ENCODE results near the gene SLC49A4. TPM values are rescaled to one million over a fixed set of nuclear protein-coding genes. Genes with fewer than 3 reads are reported as not detected.

The SLC49A4 gene
- total RNA-seq, 1 donor from 2014 or later = 15.7 TPM

DNA sequence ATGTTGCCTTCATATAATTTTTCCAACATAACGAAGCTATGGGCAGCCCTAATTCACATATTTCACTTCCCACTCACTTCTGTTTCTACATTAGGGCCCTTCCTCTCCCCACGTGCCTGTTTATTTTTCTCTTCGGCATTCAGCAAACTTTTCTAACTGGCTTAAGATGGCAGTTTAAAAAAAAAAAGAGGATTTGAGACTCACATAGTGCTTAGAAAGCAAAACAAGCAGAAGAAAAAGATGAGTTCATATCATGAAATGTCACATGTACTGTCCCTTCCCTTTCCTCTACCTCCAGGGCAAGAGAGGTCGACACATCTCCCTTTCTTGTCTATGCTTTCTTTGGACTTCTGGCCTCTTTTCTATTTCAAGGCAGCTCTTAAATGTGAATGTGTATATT, 30.6 kb downstream of the SLC49A4 start:
- TF ChIP-seq, protein P1, sequence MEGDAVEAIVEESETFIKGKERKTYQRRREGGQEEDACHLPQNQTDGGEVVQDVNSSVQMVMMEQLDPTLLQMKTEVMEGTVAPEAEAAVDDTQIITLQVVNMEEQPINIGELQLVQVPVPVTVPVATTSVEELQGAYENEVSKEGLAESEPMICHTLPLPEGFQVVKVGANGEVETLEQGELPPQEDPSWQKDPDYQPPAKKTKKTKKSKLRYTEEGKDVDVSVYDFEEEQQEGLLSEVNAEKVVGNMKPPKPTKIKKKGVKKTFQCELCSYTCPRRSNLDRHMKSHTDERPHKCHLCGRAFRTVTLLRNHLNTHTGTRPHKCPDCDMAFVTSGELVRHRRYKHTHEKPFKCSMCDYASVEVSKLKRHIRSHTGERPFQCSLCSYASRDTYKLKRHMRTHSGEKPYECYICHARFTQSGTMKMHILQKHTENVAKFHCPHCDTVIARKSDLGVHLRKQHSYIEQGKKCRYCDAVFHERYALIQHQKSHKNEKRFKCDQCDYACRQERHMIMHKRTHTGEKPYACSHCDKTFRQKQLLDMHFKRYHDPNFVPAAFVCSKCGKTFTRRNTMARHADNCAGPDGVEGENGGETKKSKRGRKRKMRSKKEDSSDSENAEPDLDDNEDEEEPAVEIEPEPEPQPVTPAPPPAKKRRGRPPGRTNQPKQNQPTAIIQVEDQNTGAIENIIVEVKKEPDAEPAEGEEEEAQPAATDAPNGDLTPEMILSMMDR (IDR thresholded peaks at IDR 0.05) = no peak
- no peak for TF ChIP-seq POLR2AphosphoS5 (IDR thresholded peaks at IDR 0.05; ENCODE audit: insufficient read depth in 1 of 2, low read depth in 1 of 2)
- no peak for TF ChIP-seq POLR2A (IDR thresholded peaks at IDR 0.05)
- intact Hi-C loops (cut with DNase I) = no loop called here
- Histone ChIP-seq H3K4me1 (no peaks in the 10 kb centered on the region), H3K27ac (no peak overlapping the region), H3K4me3 (no peak overlapping the region), H3K9me3 (no peaks in the 10 kb centered on the region), H3K27me3 (no peaks in the 10 kb centered on the region), H3K36me3 (peaks cover 0 to 4% of the 10 kb centered on the region in 2 donors)
- no peak for DNase-seq (ENCODE audit: extremely low spot score in 2 of 2)

DNA sequence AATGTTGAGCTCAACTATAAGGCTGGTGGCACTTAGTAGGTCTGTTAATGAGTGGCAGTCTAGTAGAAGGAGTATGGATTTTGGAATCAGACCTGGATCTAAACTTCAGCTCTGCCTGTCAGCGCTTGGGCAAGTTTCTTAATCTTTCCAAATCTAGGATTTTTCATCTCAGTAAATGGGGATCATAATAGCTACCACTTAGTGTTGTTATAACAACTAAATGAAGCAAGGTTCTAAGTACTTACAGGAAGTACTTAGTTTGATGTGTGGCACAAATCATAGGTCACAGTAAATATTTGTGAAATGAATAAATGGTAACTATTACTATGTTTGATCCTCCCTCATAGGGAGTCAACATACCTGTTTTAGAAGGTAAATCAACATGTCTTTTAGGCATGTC, 31.4 kb downstream of the SLC49A4 start:
- TF ChIP-seq, protein P1 (IDR thresholded peaks at IDR 0.05) = no peak
- TF ChIP-seq POLR2AphosphoS5 (IDR thresholded peaks at IDR 0.05; ENCODE audit: insufficient read depth in 1 of 2, low read depth in 1 of 2) = no peak
- TF ChIP-seq POLR2A (IDR thresholded peaks at IDR 0.05) = no peak
- Histone ChIP-seq H3K36me3 (peaks cover 0 to 4% of the 10 kb centered on the region in 2 donors), H3K4me1 (no peaks in the 10 kb centered on the region), H3K27me3 (no peaks in the 10 kb centered on the region), H3K9me3 (no peaks in the 10 kb centered on the region), H3K4me3 (no peak overlapping the region), H3K27ac (no peak overlapping the region)
- intact Hi-C loops (cut with DNase I) = no loop called here
- no peak for DNase-seq (ENCODE audit: extremely low spot score in 2 of 2)

DNA sequence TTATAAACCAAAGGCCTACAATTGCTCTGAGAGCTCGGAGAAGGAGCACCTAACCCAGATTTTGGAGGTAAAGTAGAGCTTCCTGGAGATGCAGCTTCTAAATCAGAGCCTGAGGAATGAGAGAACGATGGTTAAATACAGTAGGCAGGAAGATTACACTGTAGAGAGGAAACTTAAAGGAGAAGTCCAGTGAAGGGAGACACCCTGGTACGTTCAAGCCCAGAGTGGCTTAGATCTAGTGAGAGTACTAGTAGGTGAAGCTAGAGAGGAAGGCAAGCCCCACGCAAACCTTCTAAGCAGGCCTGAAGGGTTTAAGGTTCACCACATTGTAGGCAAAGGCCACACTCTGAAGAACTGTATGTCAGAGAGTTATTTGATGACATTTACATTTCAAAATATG, 33.4 kb downstream of the SLC49A4 start:
- no peak for DNase-seq (ENCODE audit: extremely low spot score in 2 of 2)
- TF ChIP-seq POLR2A (IDR thresholded peaks at IDR 0.05) (no peak), POLR2AphosphoS5 (IDR thresholded peaks at IDR 0.05; ENCODE audit: insufficient read depth in 1 of 2, low read depth in 1 of 2) (no peak)
- TF ChIP-seq, protein P1 (IDR thresholded peaks at IDR 0.05) = no peak
- Histone ChIP-seq H3K27ac (no peak overlapping the region), H3K4me3 (no peak overlapping the region), H3K36me3 (peaks cover 0 to 10% of the 10 kb centered on the region in 2 donors), H3K4me1 (no peaks in the 10 kb centered on the region), H3K9me3 (no peaks in the 10 kb centered on the region), H3K27me3 (no peaks in the 10 kb centered on the region)
- intact Hi-C loops (cut with DNase I) = no loop called here

DNA sequence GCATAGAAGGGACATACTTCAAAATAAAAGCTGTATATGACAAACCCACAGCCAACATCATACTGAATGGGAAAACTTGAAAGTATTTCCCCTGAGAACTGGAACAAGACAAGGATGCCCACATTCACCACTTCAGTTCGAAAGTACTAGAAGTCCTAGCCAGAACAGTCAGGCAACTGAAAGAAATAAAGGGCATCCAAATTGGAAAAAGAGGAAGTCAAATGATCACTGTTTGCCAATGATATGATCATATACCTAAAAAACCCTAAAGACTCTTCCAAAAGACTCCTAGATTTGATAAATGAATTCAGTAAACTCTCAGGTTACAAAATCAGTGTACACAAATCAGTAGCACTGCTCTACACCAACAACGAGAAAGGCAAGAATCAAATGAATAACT, 40.7 kb downstream of the SLC49A4 start:
- peaks cover 0 to 13% of the 10 kb centered on the region in 2 donors for H3K36me3 ChIP-seq
- no peak overlapping the region for H3K27ac ChIP-seq
- no peaks in the 10 kb centered on the region for H3K27me3 ChIP-seq
- intact Hi-C loops (cut with DNase I) = no loop called here
- H3K4me1 ChIP-seq = no peaks in the 10 kb centered on the region
- no peak for DNase-seq (ENCODE audit: extremely low spot score in 2 of 2)
- no peak for TF ChIP-seq POLR2A (IDR thresholded peaks at IDR 0.05)
- TF ChIP-seq, protein P1 (IDR thresholded peaks at IDR 0.05) = no peak
- TF ChIP-seq POLR2AphosphoS5 (IDR thresholded peaks at IDR 0.05; ENCODE audit: insufficient read depth in 1 of 2, low read depth in 1 of 2) = no peak
- H3K9me3 ChIP-seq = no peaks in the 10 kb centered on the region
- no peak overlapping the region for H3K4me3 ChIP-seq

DNA sequence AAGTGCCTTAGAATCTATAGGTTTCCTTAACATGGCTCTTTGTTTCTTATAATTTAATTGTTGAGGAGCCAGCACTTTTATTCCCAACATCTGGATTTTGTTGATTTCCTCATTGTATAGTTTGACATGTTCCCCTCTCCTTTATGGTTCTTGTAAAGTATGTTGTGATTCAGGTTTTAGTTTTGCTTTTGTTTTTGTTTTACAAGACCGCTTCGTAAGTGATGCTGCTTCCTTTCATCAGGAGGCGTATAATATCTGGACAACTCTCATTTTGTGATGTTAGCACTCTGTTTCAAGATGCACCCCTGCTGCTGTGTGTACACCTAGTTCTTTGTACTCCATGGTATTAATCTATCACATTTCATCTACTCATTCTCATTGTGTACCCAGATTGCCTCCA, 48.7 kb downstream of the SLC49A4 start:
- no peak overlapping the region for H3K27ac ChIP-seq
- no peaks in the 10 kb centered on the region for H3K4me1 ChIP-seq
- peaks cover 0 to 5% of the 10 kb centered on the region in 2 donors for H3K36me3 ChIP-seq
- H3K27me3 ChIP-seq = no peaks in the 10 kb centered on the region
- no peak overlapping the region for H3K4me3 ChIP-seq
- intact Hi-C loops (cut with DNase I) = no loop called here
- DNase-seq (ENCODE audit: extremely low spot score in 2 of 2) = no peak
- TF ChIP-seq POLR2A (IDR thresholded peaks at IDR 0.05) (no peak), POLR2AphosphoS5 (IDR thresholded peaks at IDR 0.05; ENCODE audit: insufficient read depth in 1 of 2, low read depth in 1 of 2) (no peak)
- TF ChIP-seq, protein P1 (IDR thresholded peaks at IDR 0.05) = no peak
- H3K9me3 ChIP-seq = no peaks in the 10 kb centered on the region
